ENCODE results near the gene CAPSL.

- TF ChIP-seq CTCF (conservative IDR thresholded peaks at IDR 0.05; ENCODE audit: low read depth, low read length) (peak; percentile 71), EZH2 (IDR thresholded peaks at IDR 0.05; ENCODE audit: borderline replicate concordance, low read depth, low read length, poor library complexity, severe bottlenecking) (no peak)
Measured at GRCh38 chr5:35963381-35963843, 25.0 kb upstream of the CAPSL start.

Data from A673 (cell line).